Memory B cell (primary cell): ENCODE measurements around the gene PLVAP.

ENCODE experiments used
- ATAC-seq: fragments of 150-1000 bp; cut with Tn5 transposase; 2 replicates; pipeline ENCODE4 v1.10.0; 2021; ENCODE audit warnings: low read depth, mild to moderate bottlenecking, moderate library complexity
- DNase-seq, 2 donors: peaks; one replicate each; pipeline ENCODE4 v3.0.0; 2022; ENCODE audit warnings: low spot score in 2 of 2
- H3K27ac Mint-ChIP-seq: one replicate; pipeline ENCODE4 v1.8.0; 2022; ENCODE audit warnings: mild to moderate bottlenecking, moderate library complexity, mixed read lengths
- H3K27me3 Mint-ChIP-seq: one replicate; pipeline ENCODE4 v1.8.0; 2022; ENCODE audit warnings: mixed read lengths
- H3K36me3 Mint-ChIP-seq: one replicate; pipeline ENCODE4 v1.8.0; 2022; ENCODE audit warnings: mild to moderate bottlenecking, mixed read lengths
- H3K4me1 Mint-ChIP-seq: one replicate; pipeline ENCODE4 v1.8.0; 2022; ENCODE audit warnings: mixed read lengths
- H3K4me3 Mint-ChIP-seq: one replicate; pipeline ENCODE4 v1.8.0; 2022; ENCODE audit warnings: mild to moderate bottlenecking, moderate library complexity, mixed read lengths
- H3K9me3 Mint-ChIP-seq: one replicate; pipeline ENCODE4 v1.8.0; 2022; ENCODE audit warnings: mixed read lengths

PLVAP gene

GRCh38 chr19:17329366-17330261 is 47.5 kb downstream of the PLVAP start:
- Mint-ChIP-seq H3K27me3 (peaks cover 11% of the 10 kb centered on the region), H3K4me3 (peak overlapping the region; percentile 55), H3K9me3 (no peaks in the 10 kb centered on the region), H3K36me3 (no peaks in the 10 kb centered on the region), H3K27ac (no peak overlapping the region), H3K4me1 (peaks cover 13% of the 10 kb centered on the region)
- ATAC-seq = no peak
- DNase-seq = no peak

- Mint-ChIP-seq H3K27me3 (peaks cover 8% of the 10 kb centered on the region), H3K27ac (no peak overlapping the region), H3K4me3 (peak overlapping the region; percentile 71), H3K9me3 (no peaks in the 10 kb centered on the region), H3K4me1 (peaks cover 10% of the 10 kb centered on the region), H3K36me3 (no peaks in the 10 kb centered on the region)
- DNase-seq (no peak), ATAC-seq (peak; percentile 30)
Measured at GRCh38 chr19:17328517-17329365, 48.4 kb downstream of the PLVAP start.

DNA sequence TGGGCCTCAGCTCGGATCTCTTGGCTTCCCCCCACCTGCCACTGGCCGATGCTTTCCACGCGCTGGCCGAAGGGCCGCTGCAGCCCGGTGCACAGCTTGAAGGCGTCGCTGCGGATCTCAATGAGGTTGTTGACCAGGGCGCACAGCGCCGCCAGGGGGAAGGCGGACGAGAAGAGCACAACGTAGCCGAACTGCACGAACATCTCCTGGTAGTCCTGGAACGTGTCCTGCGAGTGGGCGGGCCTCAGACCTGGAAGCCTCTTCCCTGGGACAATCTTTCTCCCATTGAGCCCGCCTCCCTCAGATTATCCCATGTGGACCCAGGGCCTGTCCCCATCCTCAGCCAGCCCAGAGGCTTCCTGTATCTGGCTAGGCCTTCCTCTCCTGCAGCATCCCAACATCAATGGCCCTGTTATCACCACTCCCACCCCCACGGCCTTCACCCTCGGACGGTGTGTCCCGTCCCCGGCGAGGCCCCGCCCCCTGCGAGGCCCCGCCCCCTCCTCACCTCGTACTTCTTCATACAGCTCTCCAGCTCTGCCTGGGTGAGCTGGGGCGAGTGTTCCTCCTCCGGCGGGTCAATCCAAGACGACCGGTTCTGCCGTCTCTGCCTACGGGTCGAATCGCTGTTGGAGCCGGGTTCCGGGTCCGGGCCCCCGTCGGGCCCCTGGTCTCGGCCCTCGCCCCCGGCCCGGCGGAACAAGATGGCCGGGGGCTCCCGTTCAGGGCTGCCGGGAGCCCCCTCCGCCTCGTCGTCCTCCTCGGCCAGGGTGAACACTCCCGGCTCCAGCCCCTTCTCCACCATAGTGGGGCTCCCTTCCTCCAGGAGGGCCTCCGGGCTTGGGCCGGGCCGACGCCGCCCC is 49.3 kb downstream of the PLVAP start:
- peak in 1 of 2 donors; percentile 58 for DNase-seq
- peaks cover 9% of the 10 kb centered on the region for H3K4me1 Mint-ChIP-seq
- peaks cover under 1% of the 10 kb centered on the region for H3K36me3 Mint-ChIP-seq
- peaks cover 8% of the 10 kb centered on the region for H3K27me3 Mint-ChIP-seq
- peak overlapping the region; percentile 71 for H3K4me3 Mint-ChIP-seq
- no peaks in the 10 kb centered on the region for H3K9me3 Mint-ChIP-seq
- no peak overlapping the region for H3K27ac Mint-ChIP-seq
- peak; percentile 81 for ATAC-seq

- no peaks in the 10 kb centered on the region for H3K9me3 Mint-ChIP-seq
- ATAC-seq (no peak), DNase-seq (no peak)
- peaks cover 9% of the 10 kb centered on the region for H3K4me1 Mint-ChIP-seq
- peaks cover 4% of the 10 kb centered on the region for H3K27me3 Mint-ChIP-seq
- no peak overlapping the region for H3K27ac Mint-ChIP-seq
- peaks cover 8% of the 10 kb centered on the region for H3K36me3 Mint-ChIP-seq
- no peak overlapping the region for H3K4me3 Mint-ChIP-seq
Measured at GRCh38 chr19:17327068-17327653, 50.0 kb downstream of the PLVAP start.

DNA sequence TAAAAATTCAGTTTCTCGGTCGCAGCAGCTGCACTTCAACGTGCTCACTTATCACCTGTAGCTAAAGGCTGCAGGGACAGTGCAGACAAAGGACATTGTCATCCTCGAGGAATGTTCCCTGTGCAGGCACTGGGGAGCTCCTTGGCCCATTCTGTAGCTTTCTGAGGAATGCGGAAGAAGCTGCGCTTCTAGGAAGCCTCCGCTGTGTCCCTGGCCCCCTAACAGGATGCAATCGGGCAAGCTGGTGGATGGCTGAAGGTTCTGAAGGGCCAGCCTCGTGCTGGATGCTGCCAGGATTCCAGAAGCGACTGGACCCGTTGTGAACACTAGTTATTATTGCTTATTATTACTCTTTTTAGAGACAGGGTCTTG is 50.6 kb downstream of the PLVAP start:
- Mint-ChIP-seq H3K27me3 (peaks cover 4% of the 10 kb centered on the region), H3K36me3 (peaks cover 9% of the 10 kb centered on the region), H3K27ac (no peak overlapping the region), H3K4me3 (no peak overlapping the region), H3K9me3 (no peaks in the 10 kb centered on the region), H3K4me1 (peaks cover 9% of the 10 kb centered on the region)
- ATAC-seq (no peak), DNase-seq (no peak)

- ATAC-seq (no peak), DNase-seq (no peak)
- Mint-ChIP-seq H3K4me3 (no peak overlapping the region), H3K36me3 (peaks cover 9% of the 10 kb centered on the region), H3K27ac (no peak overlapping the region), H3K4me1 (peaks cover 9% of the 10 kb centered on the region), H3K27me3 (peaks cover 4% of the 10 kb centered on the region), H3K9me3 (no peaks in the 10 kb centered on the region)
Measured at GRCh38 chr19:17325881-17326594, 51.1 kb downstream of the PLVAP start.

GRCh38 chr19:17325133-17325532 is 52.0 kb downstream of the PLVAP start:
- DNase-seq (no peak), ATAC-seq (no peak)
- Mint-ChIP-seq H3K4me1 (peaks cover 6% of the 10 kb centered on the region), H3K9me3 (no peaks in the 10 kb centered on the region), H3K27ac (no peak overlapping the region), H3K36me3 (peaks cover 11% of the 10 kb centered on the region), H3K27me3 (no peaks in the 10 kb centered on the region), H3K4me3 (no peak overlapping the region)

DNA sequence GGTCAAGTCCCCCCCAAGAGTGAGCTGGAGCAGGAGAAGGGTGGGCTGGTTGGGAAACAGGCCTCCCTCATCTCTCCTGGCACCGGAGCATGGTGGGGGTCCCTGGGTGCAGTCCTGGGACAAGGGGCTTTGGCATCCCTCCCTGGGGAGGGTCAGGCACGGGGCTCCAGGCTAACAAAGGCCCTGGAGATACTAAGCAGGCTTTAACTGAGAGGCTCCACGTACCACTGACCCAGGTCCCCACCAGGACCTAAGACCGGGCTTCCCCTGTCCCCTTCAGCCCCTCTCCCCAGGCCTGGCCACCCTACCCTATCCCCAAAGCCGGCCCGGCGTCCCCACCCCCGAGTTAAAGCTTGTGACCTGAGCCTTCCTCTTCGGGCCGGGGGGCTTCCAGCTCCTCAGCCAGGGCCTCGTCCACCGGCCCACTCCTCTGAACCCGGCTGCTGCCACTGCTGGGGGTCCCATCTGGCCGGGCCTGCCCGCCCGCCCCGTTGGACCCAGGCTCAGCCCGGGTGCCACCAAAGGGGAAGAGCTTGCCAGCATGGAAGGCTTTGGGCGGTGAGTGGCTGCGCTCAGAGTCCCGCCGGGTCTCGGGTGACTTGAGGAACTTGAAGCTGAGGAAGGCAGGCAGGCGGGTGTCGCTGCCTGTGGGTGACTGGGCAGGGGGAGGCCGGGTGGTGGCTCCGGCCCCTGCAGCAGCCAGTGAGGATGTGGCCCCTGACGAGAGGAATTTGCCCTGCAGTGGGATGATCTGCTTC is 52.6 kb downstream of the PLVAP start:
- DNase-seq = no peak
- Mint-ChIP-seq H3K27ac (no peak overlapping the region), H3K27me3 (no peaks in the 10 kb centered on the region), H3K9me3 (no peaks in the 10 kb centered on the region), H3K4me1 (peaks cover 6% of the 10 kb centered on the region), H3K4me3 (no peak overlapping the region), H3K36me3 (peaks cover 14% of the 10 kb centered on the region)
- no peak for ATAC-seq

GRCh38 chr19:17323964-17324332 is 53.2 kb downstream of the PLVAP start:
- peaks cover 3% of the 10 kb centered on the region for H3K4me1 Mint-ChIP-seq
- H3K27me3 Mint-ChIP-seq = no peaks in the 10 kb centered on the region
- no peak overlapping the region for H3K27ac Mint-ChIP-seq
- ATAC-seq (no peak), DNase-seq (no peak)
- H3K4me3 Mint-ChIP-seq = no peak overlapping the region
- H3K9me3 Mint-ChIP-seq = no peaks in the 10 kb centered on the region
- peaks cover 14% of the 10 kb centered on the region for H3K36me3 Mint-ChIP-seq

GRCh38 chr19:17323300-17323963 is 53.7 kb downstream of the PLVAP start:
- no peak overlapping the region for H3K27ac Mint-ChIP-seq
- H3K4me3 Mint-ChIP-seq = no peak overlapping the region
- H3K4me1 Mint-ChIP-seq = peaks cover 3% of the 10 kb centered on the region
- H3K27me3 Mint-ChIP-seq = no peaks in the 10 kb centered on the region
- DNase-seq = no peak
- peaks cover 14% of the 10 kb centered on the region for H3K36me3 Mint-ChIP-seq
- no peak for ATAC-seq
- no peaks in the 10 kb centered on the region for H3K9me3 Mint-ChIP-seq

DNA sequence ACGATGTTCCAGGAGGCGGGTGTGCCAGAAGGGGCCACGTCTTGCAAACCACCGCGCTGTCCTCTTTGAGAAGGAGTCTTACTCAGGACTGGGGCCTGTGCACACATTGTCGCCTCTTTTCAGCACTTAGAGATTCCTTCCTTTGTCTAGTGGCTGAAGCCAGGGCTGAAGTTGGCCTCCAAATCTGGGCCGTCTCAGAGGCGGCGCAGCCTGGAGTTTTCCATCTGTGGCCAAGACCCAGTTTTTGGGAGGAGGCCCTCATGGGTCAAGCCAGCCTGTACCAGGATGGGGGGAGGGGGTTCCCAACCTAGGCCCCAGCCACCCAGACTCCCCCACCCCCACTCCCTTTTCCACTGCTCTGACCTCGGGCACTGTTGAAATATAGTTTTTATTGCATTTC is 54.3 kb downstream of the PLVAP start:
- Mint-ChIP-seq H3K36me3 (peaks cover 15% of the 10 kb centered on the region), H3K9me3 (no peaks in the 10 kb centered on the region), H3K27ac (no peak overlapping the region), H3K27me3 (no peaks in the 10 kb centered on the region), H3K4me3 (no peak overlapping the region), H3K4me1 (peaks cover 2% of the 10 kb centered on the region)
- ATAC-seq (no peak), DNase-seq (no peak)
